Kidney epithelial cell (primary cell): ENCODE data around the gene FLRT2. TPM values are rescaled to one million over a fixed set of nuclear protein-coding genes. Genes with fewer than 3 reads are reported as not detected.

Experiments used
- DNase-seq: peaks from one replicate; pipeline ENCODE4 v3.0.0-alpha.2; 2010; ENCODE audit warnings: low read depth
- H3K27me3 ChIP-seq: 2 replicates; pipeline ENCODE4 v1.6.0; 2011; ENCODE audit warnings: low read length; ENCODE audit not compliant: control insufficient read depth, insufficient read depth
- H3K36me3 ChIP-seq: 2 replicates; pipeline ENCODE4 v1.5.1; 2011; ENCODE audit warnings: low read length; ENCODE audit not compliant: control insufficient read depth, insufficient read depth
- H3K4me3 ChIP-seq: 2 replicates; pipeline ENCODE4 v1.5.1; 2011; ENCODE audit warnings: low read depth, mild to moderate bottlenecking, control low read depth, low read length
- total RNA-seq: library from RNA; depleted of rRNA; stranded (reverse); fragments of >200 nt; gene quantifications from 2 replicates; pipeline ENCODE4 v1.2.3, GENCODE V29; 2015
- TF ChIP-seq, protein P1 (sequence below): IDR thresholded peaks from 2 replicates; pipeline ENCODE4 v1.5.1; 2011; ENCODE audit warnings: mild to moderate bottlenecking, moderate library complexity, low read length, control low read depth, inconsistent platforms; ENCODE audit not compliant: insufficient read depth, poor library complexity, severe bottlenecking

The FLRT2 gene
- total RNA-seq, 1 donor from 2014 or later, result 8.1 TPM

DNA sequence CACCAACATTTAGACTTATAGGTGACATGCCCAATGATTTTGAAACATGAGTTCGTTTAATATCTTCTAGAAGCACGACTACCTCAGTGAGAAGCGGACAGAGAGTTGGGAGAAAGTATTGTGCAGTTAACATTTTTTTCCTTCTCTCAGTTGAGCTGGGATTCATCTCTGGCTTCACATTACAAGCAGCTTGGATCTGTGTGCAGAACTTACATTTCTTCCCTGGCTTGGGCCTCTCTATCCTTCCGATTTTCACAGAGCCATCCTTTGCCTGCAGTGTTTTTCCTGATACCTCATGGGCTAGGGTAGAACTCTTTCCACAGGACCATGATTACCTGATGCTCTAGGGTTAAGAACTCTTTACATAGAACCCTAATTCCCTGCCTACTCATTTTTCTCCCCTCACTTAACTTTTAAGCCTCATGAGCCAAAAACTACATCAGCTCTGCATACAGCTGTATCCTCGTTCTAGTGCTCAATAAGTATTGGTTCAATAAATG is 86.5 kb downstream of the FLRT2 start:
- Histone ChIP-seq H3K4me3 (no peak overlapping the region), H3K27me3 (no peaks in the 10 kb centered on the region), H3K36me3 (no peaks in the 10 kb centered on the region)
- DNase-seq, result no peak
- TF ChIP-seq, protein P1, sequence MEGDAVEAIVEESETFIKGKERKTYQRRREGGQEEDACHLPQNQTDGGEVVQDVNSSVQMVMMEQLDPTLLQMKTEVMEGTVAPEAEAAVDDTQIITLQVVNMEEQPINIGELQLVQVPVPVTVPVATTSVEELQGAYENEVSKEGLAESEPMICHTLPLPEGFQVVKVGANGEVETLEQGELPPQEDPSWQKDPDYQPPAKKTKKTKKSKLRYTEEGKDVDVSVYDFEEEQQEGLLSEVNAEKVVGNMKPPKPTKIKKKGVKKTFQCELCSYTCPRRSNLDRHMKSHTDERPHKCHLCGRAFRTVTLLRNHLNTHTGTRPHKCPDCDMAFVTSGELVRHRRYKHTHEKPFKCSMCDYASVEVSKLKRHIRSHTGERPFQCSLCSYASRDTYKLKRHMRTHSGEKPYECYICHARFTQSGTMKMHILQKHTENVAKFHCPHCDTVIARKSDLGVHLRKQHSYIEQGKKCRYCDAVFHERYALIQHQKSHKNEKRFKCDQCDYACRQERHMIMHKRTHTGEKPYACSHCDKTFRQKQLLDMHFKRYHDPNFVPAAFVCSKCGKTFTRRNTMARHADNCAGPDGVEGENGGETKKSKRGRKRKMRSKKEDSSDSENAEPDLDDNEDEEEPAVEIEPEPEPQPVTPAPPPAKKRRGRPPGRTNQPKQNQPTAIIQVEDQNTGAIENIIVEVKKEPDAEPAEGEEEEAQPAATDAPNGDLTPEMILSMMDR, result no peak

DNA sequence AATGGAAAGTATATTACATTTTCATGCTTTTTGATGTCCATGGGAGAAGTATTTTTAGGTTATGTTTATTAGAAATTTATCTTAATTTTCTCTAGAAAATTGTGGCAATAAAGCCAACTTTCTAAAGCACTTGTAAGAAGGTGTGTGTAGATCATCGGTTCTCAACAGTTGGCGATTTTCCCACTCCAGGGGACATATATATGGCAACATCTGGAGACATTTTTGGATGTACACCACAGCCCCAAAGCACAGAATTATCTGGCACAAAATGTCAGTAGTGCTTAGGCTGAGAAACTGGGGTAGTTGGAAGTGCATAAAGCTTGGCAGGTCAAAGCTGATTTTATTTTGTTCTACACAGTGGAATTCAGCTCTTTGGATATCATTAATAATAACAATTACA is 86.9 kb downstream of the FLRT2 start:
- no peaks in the 10 kb centered on the region for H3K27me3 ChIP-seq
- TF ChIP-seq, protein P1, result no peak
- no peaks in the 10 kb centered on the region for H3K36me3 ChIP-seq
- no peak overlapping the region for H3K4me3 ChIP-seq
- DNase-seq, result no peak

DNA sequence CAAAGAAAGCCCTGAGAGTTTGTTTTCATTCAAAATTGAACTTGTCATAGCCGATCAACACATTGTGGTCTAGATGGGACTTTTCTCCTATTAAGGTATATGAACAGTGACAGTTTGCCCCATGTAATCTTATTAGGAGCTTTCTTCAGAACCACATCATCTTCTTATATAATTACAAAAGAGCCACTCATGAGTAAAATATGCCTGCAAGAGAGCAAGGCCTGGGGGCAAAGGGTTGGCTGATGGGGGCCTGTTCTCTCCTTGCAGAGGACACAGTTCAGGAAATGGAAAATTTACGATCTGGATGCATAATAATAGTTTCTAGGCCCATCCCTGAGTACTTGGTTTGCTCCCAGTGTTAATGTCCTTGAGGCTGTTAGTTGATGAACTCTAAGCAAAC is 87.8 kb downstream of the FLRT2 start:
- no peaks in the 10 kb centered on the region for H3K36me3 ChIP-seq
- TF ChIP-seq, protein P1, result no peak
- no peaks in the 10 kb centered on the region for H3K27me3 ChIP-seq
- no peak overlapping the region for H3K4me3 ChIP-seq
- no peak for DNase-seq

DNA sequence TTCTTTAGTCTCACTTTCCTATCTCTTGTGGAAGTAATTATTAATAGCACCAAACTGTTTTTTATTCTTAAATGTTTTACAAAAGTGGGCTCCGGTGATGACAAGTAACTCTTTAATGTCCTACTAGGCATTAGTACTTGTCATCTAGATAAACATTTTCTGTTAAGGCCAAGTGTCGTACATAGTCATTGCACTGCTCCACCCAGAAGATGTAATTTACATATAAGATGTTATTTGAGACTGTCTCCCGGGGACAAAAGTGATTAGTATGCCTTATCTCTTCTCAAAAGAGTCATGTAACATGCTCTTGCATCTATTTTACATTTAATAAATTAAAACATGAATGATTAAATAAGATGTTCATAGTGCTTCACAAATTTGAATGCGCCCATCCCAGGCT is 88.4 kb downstream of the FLRT2 start:
- no peak for DNase-seq
- TF ChIP-seq, protein P1, result no peak
- Histone ChIP-seq H3K36me3 (no peaks in the 10 kb centered on the region), H3K27me3 (no peaks in the 10 kb centered on the region), H3K4me3 (no peak overlapping the region)

DNA sequence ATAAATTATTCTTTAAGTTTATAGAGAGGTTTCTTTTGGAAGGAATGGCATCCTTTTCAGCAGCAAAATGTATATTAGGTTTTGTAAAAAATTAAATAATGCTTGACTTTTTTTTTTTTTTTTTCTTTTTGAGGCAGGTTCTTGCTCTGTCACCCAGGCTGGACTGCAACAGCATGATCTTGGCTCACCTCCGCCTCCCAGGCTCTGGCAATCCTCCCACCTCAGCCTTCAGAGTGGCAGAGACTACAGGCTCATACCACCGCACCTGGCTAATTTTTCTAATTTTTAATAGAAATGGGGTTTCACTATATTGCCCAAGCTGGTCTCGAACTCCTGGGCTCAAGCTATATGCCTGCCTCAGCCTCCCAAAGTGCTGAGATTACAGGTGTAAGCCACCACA is 89.0 kb downstream of the FLRT2 start:
- TF ChIP-seq, protein P1, result no peak
- no peak for DNase-seq
- H3K27me3 ChIP-seq, result no peaks in the 10 kb centered on the region
- no peak overlapping the region for H3K4me3 ChIP-seq
- no peaks in the 10 kb centered on the region for H3K36me3 ChIP-seq

DNA sequence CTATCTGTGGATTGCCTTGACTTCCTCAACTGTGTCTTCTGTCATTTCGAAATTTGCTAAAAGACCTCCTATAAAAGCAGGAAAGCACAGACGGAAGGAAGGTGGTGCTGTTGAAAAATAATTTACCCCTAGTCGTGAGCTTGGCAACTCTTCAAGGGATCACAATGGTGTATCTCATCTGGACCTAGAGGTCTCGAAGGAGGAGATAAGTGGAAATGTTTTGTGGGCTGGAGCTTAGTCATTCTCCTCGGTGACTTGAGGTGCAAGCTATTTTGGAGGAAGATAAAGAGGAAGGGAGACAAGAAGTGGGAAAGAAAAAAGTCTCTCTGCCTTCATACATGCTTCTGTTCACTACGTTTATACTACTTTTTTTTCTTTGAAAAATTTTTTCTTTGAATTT is 89.9 kb downstream of the FLRT2 start:
- DNase-seq, result no peak
- TF ChIP-seq, protein P1, result no peak
- Histone ChIP-seq H3K27me3 (no peaks in the 10 kb centered on the region), H3K4me3 (no peak overlapping the region), H3K36me3 (no peaks in the 10 kb centered on the region)
